KG1 (cell line): ENCODE measurements around the gene HTRA3.

Experiments
- DNase-seq: peaks from one replicate; lab custom pipeline; 2025; lab: John Stamatoyannopoulos, UW

The HTRA3 gene

GRCh38 chr4:8280158-8280875 lies 10.8 kb downstream of the HTRA3 start:
- no peak for DNase-seq

GRCh38 chr4:8280876-8281440 lies 11.4 kb downstream of the HTRA3 start:
- DNase-seq: no peak

- DNase-seq: no peak
These were observed 12.1 kb downstream of the HTRA3 start for GRCh38 chr4:8281519-8282133.

GRCh38 chr4:8282134-8282641 lies 12.6 kb downstream of the HTRA3 start:
- no peak for DNase-seq

GRCh38 chr4:8282742-8283141 lies 13.2 kb downstream of the HTRA3 start:
- no peak for DNase-seq

- no peak for DNase-seq
These were observed 13.6 kb downstream of the HTRA3 start for GRCh38 chr4:8283161-8283560.

GRCh38 chr4:8283631-8284121 lies 14.1 kb downstream of the HTRA3 start:
- no peak for DNase-seq

- DNase-seq: no peak
These were observed 14.8 kb downstream of the HTRA3 start for GRCh38 chr4:8284391-8284790.

GRCh38 chr4:8285143-8285975 lies 15.8 kb downstream of the HTRA3 start:
- no peak for DNase-seq

GRCh38 chr4:8285976-8286718 lies 16.6 kb downstream of the HTRA3 start:
- DNase-seq: no peak

- no peak for DNase-seq
These were observed 17.3 kb downstream of the HTRA3 start for GRCh38 chr4:8286719-8287342.

- DNase-seq: no peak
These were observed 18.1 kb downstream of the HTRA3 start for GRCh38 chr4:8287343-8288280.

GRCh38 chr4:8289151-8289750 lies 19.7 kb downstream of the HTRA3 start:
- no peak for DNase-seq

- DNase-seq: no peak
These were observed 20.6 kb downstream of the HTRA3 start for GRCh38 chr4:8289956-8290700.

GRCh38 chr4:8290701-8290970 lies 21.1 kb downstream of the HTRA3 start:
- no peak for DNase-seq

GRCh38 chr4:8291036-8291682 lies 21.6 kb downstream of the HTRA3 start:
- no peak for DNase-seq

GRCh38 chr4:8291701-8292477 lies 22.3 kb downstream of the HTRA3 start:
- no peak for DNase-seq
